Prostate gland (tissue), 2 donors: Measurements from ENCODE around the gene LYRM2. TPM values are rescaled to one million over a fixed set of nuclear protein-coding genes. Genes with fewer than 3 reads are reported as not detected.

Experiments used
- DNase-seq: peaks from one replicate; pipeline ENCODE4 v3.0.0-alpha.2; 2019; ENCODE audit warnings: low spot score
- H3K27ac ChIP-seq, 2 donors: fragments of 200-600 bp; sonication (generic); 2 replicates each; pipeline ENCODE4 v1.5.1; 2017 to 2019
- H3K27me3 ChIP-seq: fragments of 200-600 bp; sonication (generic); replicated peaks from 2 replicates; pipeline ENCODE4 v1.5.1; 2019; ENCODE audit not compliant: insufficient read depth
- H3K36me3 ChIP-seq, 2 donors: fragments of 200-600 bp; sonication (generic); 1 replicate in 1 of 2; 2 replicates in 1 of 2; pipeline versions ENCODE4 v1.5.1 to v1.8.1; 2017 to 2019
- H3K4me1 ChIP-seq: fragments of 200-600 bp; sonication (generic); replicated peaks from 2 replicates; pipeline ENCODE4 v1.5.1; 2019
- H3K4me3 ChIP-seq, 2 donors: fragments of 200-600 bp; sonication (generic); 2 replicates each; pipeline ENCODE4 v1.5.1; 2017 to 2019
- H3K9me3 ChIP-seq: fragments of 200-600 bp; sonication (generic); 2 replicates; pipeline ENCODE4 v1.5.1; 2017
- CTCF ChIP-seq, 4 experiments: fragments of 200-600 bp in 2 of 4; fragments of 450-650 bp in 2 of 4; sonication (generic) in 2 of 4; IDR thresholded peaks; 1 replicate in 3 of 4; 2 replicates in 1 of 4; pipeline ENCODE4 v1.5.1; 2016 to 2019; ENCODE audit warnings: antibody characterized with exemption in 4 of 4, mild to moderate bottlenecking in 2 of 4, moderate library complexity in 2 of 4
- POLR2A ChIP-seq: fragments of 450-650 bp; IDR thresholded peaks from one replicate; pipeline ENCODE4 v1.6.1; 2016; ENCODE audit warnings: antibody characterized with exemption, mild to moderate bottlenecking
- POLR2AphosphoS5 ChIP-seq: sonication (generic); formaldehyde crosslinking; IDR thresholded peaks from one replicate; pipeline ENCODE4 v1.6.1; 2017; ENCODE audit warnings: antibody characterized with exemption
- WGBS: methylation state at CpG from one replicate; pipeline ENCODE4 v1.1.5; 2018; 5-methylcytosine and 5-hydroxymethylcytosine counted together
- intact Hi-C: fragments of 100-400 bp; cut with DNase I; formaldehyde crosslinking; loops from one replicate; pipeline ENCODE4 v1.14.2; 2022
- total RNA-seq, 2 donors: library from RNA; depleted of rRNA; stranded (reverse); fragments of >200 nt; gene quantifications; one replicate each; pipeline ENCODE4 v1.1.0, GENCODE V29; 2016

LYRM2 gene
- total RNA-seq, 2 donors from 2014 or later: 21.3 to 25.7 TPM

GRCh38 chr6:89584539-89584938 lies 54.0 kb downstream of the LYRM2 start:
- Histone ChIP-seq H3K27me3 (no peaks in the 10 kb centered on the region), H3K27ac (no peak overlapping the region), H3K4me1 (no peaks in the 10 kb centered on the region), H3K36me3 (no peaks in the 10 kb centered on the region), H3K9me3 (no peaks in the 10 kb centered on the region), H3K4me3 (no peak overlapping the region)
- no peak for DNase-seq
- TF ChIP-seq CTCF (IDR thresholded peaks at IDR 0.05) (no peak), POLR2AphosphoS5 (no peak), POLR2A (no peak)
- intact Hi-C loops: no loop called here
- WGBS: 82% methylated on average over 3 of the region's 3 CpGs

GRCh38 chr6:89583559-89583958 lies 55.0 kb downstream of the LYRM2 start:
- Histone ChIP-seq H3K4me1 (no peaks in the 10 kb centered on the region), H3K27me3 (no peaks in the 10 kb centered on the region), H3K9me3 (no peaks in the 10 kb centered on the region), H3K27ac (no peak overlapping the region), H3K36me3 (no peaks in the 10 kb centered on the region), H3K4me3 (no peak overlapping the region)
- TF ChIP-seq CTCF (IDR thresholded peaks at IDR 0.05): no peak
- TF ChIP-seq POLR2A: no peak
- no peak for TF ChIP-seq POLR2AphosphoS5
- intact Hi-C loops: no loop called here
- no peak for DNase-seq
- 84% methylated on average over 2 of the region's 2 CpGs for WGBS

GRCh38 chr6:89582669-89583325 lies 55.8 kb downstream of the LYRM2 start:
- intact Hi-C loops: no loop called here
- Histone ChIP-seq H3K9me3 (no peaks in the 10 kb centered on the region), H3K4me1 (no peaks in the 10 kb centered on the region), H3K4me3 (no peak overlapping the region), H3K27ac (no peak overlapping the region), H3K36me3 (no peaks in the 10 kb centered on the region), H3K27me3 (no peaks in the 10 kb centered on the region)
- WGBS: 78% methylated on average over 4 of the region's 4 CpGs
- no peak for DNase-seq
- TF ChIP-seq POLR2AphosphoS5: no peak
- TF ChIP-seq CTCF (IDR thresholded peaks at IDR 0.05): no peak
- no peak for TF ChIP-seq POLR2A

GRCh38 chr6:89581689-89582088 lies 56.9 kb downstream of the LYRM2 start:
- no peaks in the 10 kb centered on the region for H3K27me3 ChIP-seq
- no peak for DNase-seq
- no peaks in the 10 kb centered on the region for H3K36me3 ChIP-seq
- intact Hi-C loops: no loop called here
- no peak overlapping the region for H3K27ac ChIP-seq
- TF ChIP-seq POLR2A: no peak
- no peak for TF ChIP-seq POLR2AphosphoS5
- TF ChIP-seq CTCF (IDR thresholded peaks at IDR 0.05): no peak
- no peak overlapping the region for H3K4me3 ChIP-seq
- 79% methylated on average over 4 of the region's 4 CpGs for WGBS
- H3K4me1 ChIP-seq: no peaks in the 10 kb centered on the region
- H3K9me3 ChIP-seq: no peaks in the 10 kb centered on the region

GRCh38 chr6:89580997-89581666 lies 57.4 kb downstream of the LYRM2 start:
- no peaks in the 10 kb centered on the region for H3K27me3 ChIP-seq
- no peak for DNase-seq
- no peak overlapping the region for H3K4me3 ChIP-seq
- no peak overlapping the region for H3K27ac ChIP-seq
- TF ChIP-seq CTCF (IDR thresholded peaks at IDR 0.05) (no peak), POLR2AphosphoS5 (no peak), POLR2A (no peak)
- no peaks in the 10 kb centered on the region for H3K4me1 ChIP-seq
- H3K9me3 ChIP-seq: no peaks in the 10 kb centered on the region
- H3K36me3 ChIP-seq: no peaks in the 10 kb centered on the region
- 82% methylated on average over 3 of the region's 3 CpGs for WGBS
- intact Hi-C loops: no loop called here
